ENCODE data around the gene PTPRE.

- TF ChIP-seq CTCF (conservative IDR thresholded peaks at IDR 0.05 in 1 of 2, IDR thresholded peaks at IDR 0.05 in 1 of 2; ENCODE audit: extremely low read depth in 1 of 2, insufficient read depth in 1 of 2, low read depth in 1 of 2, low read length in 2 of 2), result no peak
- TF ChIP-seq EZH2 (IDR thresholded peaks at IDR 0.05; ENCODE audit: borderline replicate concordance, low read length), result no peak
These were observed 56.2 kb downstream of the PTPRE start for GRCh38 chr10:127963136-127963535.
